ENCODE results near the gene RARA.

RARA gene

DNA sequence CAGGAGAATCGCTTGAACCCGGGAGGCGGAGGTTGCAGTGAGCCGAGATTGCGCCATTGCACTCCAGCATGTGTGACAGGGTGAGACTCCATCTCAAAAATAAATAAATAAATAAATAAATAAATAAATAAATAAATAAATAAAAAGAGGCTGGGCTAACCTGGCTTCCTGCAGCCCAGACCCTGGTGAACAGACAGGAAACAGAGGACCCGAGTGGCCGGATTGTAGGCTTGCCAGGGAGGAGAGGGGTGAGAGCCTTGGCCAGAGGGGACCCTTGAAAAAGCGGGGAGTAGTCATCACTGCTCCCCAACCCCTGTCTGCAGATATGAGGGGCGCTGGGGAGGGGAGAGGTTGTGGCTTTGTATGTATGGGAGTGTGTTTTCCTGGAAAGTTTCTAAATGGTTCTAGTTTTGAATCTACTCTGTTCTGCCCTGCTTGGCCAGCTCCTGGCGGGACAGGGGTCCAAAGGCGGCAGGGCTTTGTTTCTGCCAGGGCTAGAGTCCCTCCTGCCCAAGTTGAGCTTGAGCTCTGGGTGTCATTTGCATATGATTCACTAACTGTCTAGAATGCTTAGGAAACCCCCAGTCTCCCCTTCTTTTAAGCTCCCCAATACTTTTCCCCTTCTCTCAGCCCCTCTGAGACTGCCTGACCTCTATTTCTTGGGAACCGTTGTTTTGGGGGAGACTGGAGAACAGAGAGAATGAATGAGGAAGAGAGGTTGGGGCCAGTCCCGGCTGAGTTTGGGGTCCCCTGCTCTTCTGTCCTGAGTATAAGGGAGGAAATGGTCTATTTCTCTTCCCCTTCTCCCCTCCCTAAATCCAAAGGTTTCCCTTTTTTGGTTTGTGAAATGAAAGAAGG lies 16.4 kb downstream of the RARA start:
- in situ Hi-C loops (cut with MboI; ENCODE audit: low sequenced_read_pairs): no loop called here

DNA sequence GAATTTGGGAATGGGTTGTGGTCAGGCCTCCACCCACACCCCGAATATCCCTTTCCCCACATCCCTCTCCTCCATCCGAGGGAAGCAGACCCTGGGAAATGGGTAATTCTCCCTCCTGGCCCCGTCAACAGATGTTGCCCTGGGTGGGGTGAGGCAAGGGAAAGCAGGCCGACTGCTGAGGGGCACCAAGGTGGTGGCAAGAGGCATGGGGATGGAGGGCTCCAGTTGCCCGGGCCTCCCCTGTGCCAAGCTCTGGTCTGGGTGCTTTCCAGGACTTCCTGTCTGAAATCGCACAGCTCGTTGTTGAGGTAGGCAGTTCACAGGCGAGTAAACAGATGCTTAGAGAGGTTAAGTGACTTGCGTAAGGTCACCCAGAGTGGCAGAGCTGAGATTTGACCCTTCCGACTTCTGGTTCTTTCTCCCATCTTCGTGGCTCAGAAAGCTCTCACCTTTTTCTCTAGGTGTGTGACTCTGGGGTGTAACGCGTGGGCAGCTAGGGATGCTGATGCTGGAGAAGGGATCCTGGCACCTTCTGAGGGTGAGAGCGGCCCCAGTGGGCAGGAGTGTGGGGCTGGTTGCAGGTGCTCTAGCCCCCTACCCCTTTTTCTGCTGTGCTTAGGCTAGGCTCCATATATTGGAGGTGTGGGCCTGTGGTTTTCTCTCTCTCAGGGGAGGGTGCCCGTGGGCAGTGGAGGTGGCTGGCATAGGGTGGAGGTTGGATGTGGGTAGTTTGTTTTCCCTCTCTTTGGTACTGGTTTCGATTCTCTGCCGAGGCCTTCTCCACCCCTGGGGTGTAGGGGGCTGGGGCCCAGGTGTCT lies 17.2 kb downstream of the RARA start:
- in situ Hi-C loops (cut with MboI; ENCODE audit: low sequenced_read_pairs): no loop called here

DNA sequence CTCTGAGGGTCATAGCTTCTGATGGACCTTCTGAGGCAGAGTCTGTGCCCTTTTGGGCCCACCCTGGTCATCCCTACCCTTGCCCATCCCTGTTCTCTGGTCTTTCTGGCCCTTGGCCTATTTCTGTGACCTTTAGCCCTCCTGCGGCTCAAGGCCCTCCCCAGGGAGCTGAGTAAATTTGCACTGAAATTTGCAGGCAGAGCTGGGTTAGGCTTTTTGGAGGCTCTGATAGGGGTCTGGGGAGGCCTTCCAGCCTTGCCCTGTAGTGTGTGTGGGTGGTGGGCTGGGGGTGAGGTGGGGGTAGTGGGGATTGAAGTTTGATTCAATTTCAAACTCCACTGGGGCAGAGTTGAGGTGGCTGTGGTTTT lies 17.8 kb downstream of the RARA start:
- in situ Hi-C loops (cut with MboI; ENCODE audit: low sequenced_read_pairs): no loop called here

DNA sequence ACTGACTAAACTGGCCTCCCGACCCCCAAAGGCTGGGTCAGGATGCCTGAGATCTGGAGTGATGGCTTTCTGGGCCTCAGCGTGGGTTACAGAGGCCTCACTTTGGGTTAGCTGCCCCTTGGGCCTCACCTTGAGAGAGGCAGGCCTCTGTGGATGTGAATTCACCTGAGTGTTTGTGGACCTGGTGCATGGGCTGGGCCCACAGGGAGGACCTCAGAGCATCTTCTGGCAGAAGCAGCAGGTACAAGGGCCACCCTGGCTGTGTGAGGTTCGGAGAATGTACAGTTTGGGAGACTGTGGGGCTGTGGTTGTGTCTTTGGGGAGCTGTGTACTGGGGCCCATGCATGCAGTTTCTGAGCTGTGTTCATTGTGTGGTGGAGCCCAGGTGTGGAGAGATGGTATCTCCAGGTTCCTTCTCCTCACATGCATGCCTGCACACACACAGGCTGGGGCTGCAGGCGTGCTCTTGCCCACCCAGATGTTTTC lies 18.3 kb downstream of the RARA start:
- in situ Hi-C loops (cut with MboI; ENCODE audit: low sequenced_read_pairs): no loop called here

DNA sequence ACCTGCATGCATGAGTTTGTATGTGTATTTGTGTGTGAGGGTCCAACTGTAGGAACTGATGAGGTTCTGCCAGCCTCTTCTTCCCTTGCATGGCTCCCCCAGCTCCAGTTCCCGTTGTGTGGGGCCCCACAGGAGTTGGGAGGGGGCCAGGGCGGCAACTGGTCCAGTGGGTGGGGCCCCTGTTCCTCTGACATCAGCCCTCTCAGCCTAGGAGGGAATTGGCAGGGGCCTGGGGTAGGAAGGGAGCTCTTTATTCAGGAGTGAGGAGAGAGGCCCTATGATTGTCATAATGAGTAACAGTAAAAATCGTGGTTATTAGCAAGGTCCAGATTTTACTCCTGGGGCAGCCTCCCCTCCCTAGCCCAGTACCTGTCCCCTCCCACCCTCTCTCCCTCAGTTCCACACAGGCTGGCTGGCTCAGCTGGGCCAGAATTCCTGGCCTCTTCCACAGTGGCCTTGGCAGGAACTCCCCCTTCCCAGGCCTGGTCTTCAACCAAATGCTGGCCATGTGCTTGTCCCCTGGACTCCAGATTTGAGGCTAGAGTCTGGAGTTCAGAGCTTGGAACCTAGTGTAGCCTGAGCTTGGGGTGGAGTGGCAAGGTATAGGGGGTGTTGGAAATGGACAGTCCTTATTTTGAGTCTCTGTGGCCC lies 18.9 kb downstream of the RARA start:
- in situ Hi-C loops (cut with MboI; ENCODE audit: low sequenced_read_pairs): no loop called here

DNA sequence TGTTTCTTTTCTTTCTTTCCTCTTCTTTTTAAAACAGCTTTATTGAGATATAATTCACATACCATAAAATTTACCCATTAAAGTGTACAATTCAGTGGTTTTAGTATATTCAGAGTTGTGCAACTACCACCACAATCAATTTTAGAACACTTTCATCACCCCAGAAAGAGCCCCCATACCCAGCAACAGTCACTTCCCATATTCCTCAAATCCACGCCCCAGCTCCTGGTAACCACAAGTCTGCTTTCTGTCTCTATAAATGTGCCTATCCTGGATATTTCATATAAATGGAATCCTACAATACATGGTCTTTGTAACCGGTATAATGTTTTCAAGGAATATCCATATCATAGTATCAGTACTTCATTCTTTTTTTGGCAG lies 19.4 kb downstream of the RARA start:
- in situ Hi-C loops (cut with MboI; ENCODE audit: low sequenced_read_pairs): no loop called here

DNA sequence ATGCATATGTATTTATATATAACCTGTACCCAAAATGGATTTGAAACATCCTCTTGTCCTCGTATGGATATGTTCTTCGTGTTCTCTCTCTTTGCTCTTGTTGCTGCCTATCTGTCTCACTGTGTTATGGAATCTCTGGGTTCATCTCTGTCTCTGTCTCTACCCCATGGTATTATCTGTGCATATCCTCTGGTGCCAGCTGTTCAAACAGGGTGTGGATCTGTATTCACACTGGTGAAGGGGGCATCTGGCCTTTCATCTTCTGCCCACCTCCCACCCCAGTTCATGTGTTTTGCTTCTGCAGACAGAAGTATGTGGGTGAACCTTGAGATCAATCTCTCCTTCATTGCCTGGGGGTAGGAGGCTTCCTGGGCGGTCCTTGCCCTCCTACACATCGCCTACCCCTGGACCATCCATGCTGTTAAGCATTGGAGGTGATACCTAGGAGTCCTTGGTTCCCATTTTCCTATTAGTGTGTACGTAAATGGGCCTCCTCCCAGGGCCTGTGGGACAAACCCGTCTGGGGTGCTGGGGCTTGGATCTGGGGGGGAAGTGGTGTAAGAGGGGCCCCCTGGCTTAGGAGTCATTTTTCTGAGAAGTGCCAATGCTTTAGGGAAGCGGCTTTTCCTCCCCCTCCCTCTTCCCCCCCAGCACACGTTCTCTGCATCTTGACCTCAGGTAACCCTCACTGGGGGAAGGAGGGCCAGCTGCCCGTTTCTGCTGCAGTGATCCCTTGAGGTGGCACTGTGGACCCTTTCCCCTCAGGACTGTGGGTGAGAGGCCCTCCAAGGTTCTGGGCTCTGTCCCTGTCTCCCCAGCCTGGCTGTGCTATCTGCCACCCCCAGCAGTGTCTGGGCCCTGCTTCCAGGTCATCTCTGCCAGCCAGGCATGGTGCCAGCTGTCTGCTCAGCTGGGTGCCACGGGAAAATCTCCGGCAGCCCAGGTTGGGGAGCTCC lies 21.1 kb downstream of the RARA start:
- in situ Hi-C loops (cut with MboI; ENCODE audit: low sequenced_read_pairs): no loop called here

DNA sequence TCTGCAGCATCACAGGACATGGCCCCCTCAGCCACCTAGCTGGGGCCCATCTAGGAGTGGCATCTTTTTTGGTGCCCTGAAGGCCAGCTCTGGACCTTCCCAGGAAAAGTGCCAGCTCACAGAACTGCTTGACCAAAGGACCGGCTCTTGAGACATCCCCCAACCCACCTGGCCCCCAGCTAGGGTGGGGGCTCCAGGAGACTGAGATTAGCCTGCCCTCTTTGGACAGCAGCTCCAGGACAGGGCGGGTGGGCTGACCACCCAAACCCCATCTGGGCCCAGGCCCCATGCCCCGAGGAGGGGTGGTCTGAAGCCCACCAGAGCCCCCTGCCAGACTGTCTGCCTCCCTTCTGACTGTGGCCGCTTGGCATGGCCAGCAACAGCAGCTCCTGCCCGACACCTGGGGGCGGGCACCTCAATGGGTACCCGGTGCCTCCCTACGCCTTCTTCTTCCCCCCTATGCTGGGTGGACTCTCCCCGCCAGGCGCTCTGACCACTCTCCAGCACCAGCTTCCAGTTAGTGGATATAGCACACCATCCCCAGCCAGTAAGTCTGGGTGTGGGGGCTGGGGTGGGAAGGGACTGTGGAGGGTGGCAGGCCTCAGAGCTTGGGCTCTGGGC lies 22.0 kb downstream of the RARA start:
- in situ Hi-C loops (cut with MboI; ENCODE audit: low sequenced_read_pairs): no loop called here

DNA sequence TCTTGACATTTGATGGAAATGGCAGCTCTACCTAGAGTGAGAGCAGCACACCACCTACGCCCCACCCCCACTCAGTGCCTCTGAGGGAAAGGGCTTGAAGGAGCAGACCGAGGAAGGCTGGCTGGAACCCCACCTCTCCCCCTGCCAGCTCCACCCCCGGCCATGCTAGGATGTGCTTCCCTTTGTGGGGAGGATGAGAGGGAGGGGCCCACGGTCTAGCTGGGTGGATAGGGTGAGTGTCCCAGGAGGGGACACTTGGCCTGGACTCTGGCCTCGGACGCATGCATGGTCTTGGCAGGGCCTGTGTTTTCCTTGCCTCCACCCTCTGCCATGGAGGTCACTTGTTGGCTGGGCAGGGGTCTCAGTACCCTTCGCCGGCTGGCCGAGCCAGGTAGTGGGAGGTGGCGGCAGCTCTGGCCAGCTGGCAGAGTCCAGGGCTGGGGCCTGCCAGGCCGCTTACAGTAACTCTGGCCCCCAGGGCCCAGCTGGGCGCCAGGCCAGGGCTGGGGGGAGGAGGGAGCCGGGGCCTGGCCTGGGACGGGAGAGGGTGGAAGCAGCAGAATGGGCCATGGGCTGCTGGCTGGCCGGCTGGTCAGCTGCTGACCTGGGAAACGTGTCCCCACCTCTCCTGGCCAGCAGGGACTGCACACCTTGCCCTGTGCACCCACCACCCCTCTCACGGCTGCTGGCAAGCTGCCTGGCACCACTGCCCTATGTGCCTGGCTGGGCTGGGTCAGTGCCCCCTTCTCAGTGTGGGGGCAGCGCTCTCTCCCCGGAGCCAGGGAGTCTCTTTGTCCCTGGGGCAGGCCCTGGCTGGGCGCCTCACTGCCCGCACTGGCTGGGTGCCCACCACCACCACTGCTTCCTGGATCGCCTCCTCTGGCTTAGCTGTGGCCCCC lies 23.0 kb downstream of the RARA start:
- in situ Hi-C loops (cut with MboI; ENCODE audit: low sequenced_read_pairs): no loop called here

DNA sequence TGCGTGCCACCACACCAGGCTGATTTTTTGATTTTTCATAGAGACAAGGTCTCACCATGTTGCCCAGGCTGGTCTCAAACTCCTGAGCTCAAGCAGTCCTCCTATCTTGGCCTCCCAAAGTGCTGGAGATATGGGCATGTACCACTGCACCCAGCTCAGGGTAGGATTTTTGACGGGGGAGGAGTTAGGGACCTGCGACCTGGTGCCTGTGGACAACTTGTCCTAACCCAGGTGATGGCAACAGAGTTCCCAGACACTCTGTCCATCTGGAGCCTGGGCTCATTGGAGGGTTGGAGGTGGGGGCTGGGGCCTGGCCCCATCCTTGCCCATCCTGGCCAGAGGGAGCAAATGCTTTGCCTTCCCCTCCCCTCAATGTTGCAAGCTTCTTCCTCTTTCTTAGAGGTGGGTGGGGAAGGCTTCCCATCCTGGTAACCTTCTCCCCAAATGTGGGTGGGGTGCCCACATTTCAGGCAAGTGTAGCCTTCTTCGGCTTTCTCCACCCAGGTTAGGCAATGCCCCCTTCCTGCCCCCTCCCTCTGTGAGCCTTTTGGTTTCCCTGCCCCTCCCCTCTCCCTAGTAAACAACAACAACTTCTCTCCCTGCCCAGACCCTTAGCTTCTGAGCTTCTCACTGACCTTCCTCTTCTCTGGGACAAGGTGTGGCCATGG lies 24.9 kb downstream of the RARA start:
- in situ Hi-C loops (cut with MboI; ENCODE audit: low sequenced_read_pairs): no loop called here

DNA sequence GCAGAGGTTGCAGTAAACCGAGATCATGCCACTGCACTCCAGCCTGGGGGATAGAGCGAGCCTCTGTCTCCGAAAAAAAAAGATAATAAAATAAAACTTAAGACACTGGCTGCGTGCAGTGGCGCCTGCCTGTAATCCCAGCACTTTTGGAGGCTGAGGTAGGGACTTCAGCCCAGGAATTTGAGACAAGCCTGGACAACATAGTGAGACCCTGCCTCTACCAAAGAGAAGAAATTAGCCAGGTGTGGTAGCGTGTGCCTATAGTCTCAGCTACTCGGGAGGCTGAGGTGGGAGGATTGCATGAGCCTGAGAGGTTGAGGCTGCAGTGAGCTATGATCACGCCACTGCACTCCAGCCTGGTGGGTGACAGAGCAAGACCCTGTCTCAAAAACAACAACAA lies 26.6 kb downstream of the RARA start:
- in situ Hi-C loops (cut with MboI; ENCODE audit: low sequenced_read_pairs): no loop called here

DNA sequence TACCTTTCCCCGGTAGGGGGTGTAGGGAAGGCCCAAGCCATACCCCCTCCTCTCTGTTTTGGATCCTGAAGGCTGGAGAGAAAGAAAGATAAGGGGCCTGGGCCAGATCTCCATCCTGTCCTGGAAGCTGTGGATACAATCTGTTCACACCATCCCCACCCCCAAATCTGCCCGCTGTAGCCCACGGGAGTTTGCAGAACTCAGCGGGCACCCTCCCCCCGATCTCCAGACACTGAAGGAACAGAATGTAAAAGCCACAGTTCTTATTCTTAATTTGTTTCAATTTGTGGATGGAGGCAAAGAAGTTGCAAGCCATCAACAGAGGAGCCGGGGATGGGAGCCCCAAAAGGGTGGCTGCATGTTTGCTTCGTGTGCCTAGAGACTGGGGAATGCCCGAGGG lies 28.4 kb downstream of the RARA start:
- in situ Hi-C loops (cut with MboI; ENCODE audit: low sequenced_read_pairs): no loop called here

DNA sequence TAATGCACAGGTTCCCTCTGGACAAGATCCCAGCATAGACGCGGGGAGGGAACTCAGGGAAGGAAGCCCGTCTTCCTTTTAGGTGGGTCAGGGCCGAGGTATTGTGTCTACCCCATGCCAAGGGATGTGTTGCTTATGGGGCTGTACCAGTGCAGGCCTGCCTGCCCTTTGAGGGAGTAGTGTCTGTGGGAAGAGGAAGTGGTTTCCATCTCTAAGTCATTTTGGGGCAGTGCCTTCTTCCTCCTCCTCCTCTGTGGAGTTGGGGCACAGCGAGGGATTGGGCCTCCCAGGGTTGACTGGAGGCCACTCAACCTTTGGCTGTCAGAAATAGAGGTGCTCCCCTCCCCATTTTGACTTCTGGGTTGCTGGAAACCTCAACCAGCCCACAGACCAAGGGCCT lies 29.1 kb downstream of the RARA start:
- in situ Hi-C loops (cut with MboI; ENCODE audit: low sequenced_read_pairs): no loop called here

DNA sequence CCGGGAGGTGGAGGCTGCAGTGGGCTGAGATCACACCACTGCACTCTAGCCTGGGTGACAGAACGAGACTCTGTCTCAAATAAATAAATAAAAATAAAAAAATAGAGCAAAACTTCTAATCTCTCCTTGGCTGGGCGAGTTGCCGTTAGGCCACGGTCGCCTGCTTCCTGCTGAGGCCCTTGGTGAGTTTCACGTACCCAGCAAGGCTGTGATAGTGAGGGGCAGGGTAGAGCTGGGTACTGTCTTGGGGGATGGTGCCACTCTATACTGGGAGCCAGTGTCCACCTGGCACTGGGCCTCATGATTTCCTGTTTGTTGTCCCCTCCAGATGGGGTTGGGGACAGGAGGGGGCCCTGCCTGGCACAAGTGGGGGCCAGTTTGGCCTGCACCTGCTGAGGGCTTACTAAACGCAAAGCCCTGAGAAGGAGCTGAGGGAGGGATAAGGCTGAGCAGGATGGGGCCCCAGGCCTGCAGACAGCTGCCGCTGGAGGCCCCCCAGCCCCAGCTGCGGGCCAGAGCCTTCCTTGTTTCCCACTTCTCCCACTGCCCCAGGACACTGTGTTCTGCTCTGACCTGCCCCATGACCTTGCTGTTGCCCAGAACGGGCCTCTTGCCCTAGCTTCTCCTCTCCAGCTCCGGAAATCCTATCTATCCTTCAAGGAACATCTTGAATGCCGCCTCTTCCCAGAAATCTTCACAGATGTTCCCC lies 30.1 kb downstream of the RARA start:
- in situ Hi-C loops (cut with MboI; ENCODE audit: low sequenced_read_pairs): no loop called here

DNA sequence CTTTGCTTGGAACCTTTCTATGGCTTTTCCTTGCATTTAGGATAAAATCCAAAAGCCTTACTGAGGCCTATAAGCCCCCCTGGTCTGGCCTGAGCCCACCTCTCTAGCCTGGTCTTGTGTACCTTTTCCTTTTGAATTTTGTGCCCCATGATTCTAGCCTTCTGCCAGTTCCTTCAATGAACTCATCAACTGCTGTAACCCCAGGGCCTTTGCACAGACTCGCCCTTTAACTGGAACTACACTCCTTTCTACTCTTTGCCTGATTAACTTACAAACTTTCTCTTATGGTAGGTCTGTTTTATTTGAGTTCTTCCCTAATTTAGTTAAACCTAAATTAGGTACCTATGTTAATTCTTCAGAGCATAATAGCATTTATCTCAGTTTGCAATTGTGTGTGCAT lies 31.3 kb downstream of the RARA start:
- in situ Hi-C loops (cut with MboI; ENCODE audit: low sequenced_read_pairs): no loop called here

DNA sequence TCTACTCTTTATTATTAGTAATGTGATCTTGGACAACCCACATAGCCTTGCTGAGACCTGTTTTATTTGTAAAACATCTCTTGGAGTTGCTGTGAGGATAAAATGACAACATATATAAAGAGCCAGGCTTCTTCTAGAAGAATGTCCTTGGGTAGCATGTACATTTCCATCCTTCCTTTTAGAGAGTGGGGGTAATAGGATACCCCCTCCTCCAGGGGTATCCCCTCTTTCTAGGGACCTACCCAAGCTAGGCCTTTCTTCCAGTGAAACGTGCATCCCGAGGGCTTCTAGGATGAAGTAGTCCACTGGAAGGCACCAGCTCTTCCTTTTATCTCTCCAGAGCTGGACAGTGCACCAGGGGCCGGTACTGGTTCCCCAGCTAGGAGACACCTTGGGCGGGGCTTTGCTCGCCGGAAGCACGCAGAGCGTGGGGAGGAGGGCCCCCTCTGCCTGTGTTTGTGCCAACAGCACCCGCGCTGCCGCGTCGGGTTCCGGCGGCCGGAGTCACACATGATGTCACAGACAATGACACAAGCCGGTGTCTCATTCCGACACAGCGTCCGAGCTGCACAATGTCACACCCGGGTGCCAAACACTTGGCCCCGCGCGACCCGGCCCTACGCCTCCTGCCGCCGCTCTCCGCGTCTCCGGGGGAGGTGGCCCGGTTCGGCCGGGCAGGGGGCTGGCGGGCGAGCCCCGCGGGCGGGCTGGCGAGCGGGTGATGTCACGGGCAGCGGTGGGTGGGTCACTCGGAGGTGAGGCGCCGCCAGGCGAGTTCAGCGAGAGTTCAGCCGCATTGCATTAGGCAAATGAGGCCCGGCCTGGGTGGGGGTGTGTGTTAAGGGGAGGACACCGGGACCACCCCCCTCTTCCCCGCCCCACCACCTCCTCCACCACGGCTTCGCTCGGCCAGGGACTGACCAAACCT lies 32.2 kb downstream of the RARA start:
- in situ Hi-C loops (cut with MboI; ENCODE audit: low sequenced_read_pairs): no loop called here
